Brain pericyte (primary cell): ENCODE data around the gene CHST9.
"Not testable (repeated sequence)": the region's sequence is repeated elsewhere in the genome, so short reads cannot be mapped to it uniquely, and the experiment has no call there.

Source experiments
- DNase-seq: peaks from one replicate; pipeline ENCODE4 v3.0.0-alpha.2; 2012; ENCODE audit warnings: low read depth, low spot score

Gene CHST9

GRCh38 chr18:27007880-27008279, 177.2 kb downstream of the CHST9 start:
- DNase-seq = no peak

GRCh38 chr18:27005589-27005988, 179.5 kb downstream of the CHST9 start:
- no peak for DNase-seq

- DNase-seq = no peak
Observed at GRCh38 chr18:27004056-27004829, 180.9 kb downstream of the CHST9 start.

- no peak for DNase-seq
Observed at GRCh38 chr18:26999797-27000196, 185.3 kb downstream of the CHST9 start.

- no peak for DNase-seq
Observed at GRCh38 chr18:26993568-26993967, 191.5 kb downstream of the CHST9 start.

GRCh38 chr18:26992926-26993325, 192.2 kb downstream of the CHST9 start:
- no peak for DNase-seq

- no peak for DNase-seq
Observed at GRCh38 chr18:26989842-26990241, 195.3 kb downstream of the CHST9 start.

GRCh38 chr18:26981360-26982082, 203.6 kb downstream of the CHST9 start:
- no peak for DNase-seq

GRCh38 chr18:26978812-26979341, 206.2 kb downstream of the CHST9 start:
- DNase-seq = no peak

- no peak for DNase-seq
Observed at GRCh38 chr18:26977781-26978180, 207.3 kb downstream of the CHST9 start.

GRCh38 chr18:26976206-26976605, 208.9 kb downstream of the CHST9 start:
- DNase-seq = no peak

- DNase-seq = not testable (repeated sequence)
Observed at GRCh38 chr18:26972549-26972948, 212.6 kb downstream of the CHST9 start.

- no peak for DNase-seq
Observed at GRCh38 chr18:26971409-26971808, 213.7 kb downstream of the CHST9 start.

GRCh38 chr18:26970637-26971036, 214.5 kb downstream of the CHST9 start:
- no peak for DNase-seq

GRCh38 chr18:26965206-26965605, 219.9 kb downstream of the CHST9 start:
- no peak for DNase-seq

GRCh38 chr18:26963292-26963691, 221.8 kb downstream of the CHST9 start:
- DNase-seq = no peak

GRCh38 chr18:26961839-26962238, 223.3 kb downstream of the CHST9 start:
- no peak for DNase-seq

GRCh38 chr18:26960911-26961310, 224.2 kb downstream of the CHST9 start:
- no peak for DNase-seq

GRCh38 chr18:26956863-26957262, 228.2 kb downstream of the CHST9 start:
- no peak for DNase-seq

- DNase-seq = no peak
Observed at GRCh38 chr18:26948703-26949102, 236.4 kb downstream of the CHST9 start.

GRCh38 chr18:26943906-26944305, 241.2 kb downstream of the CHST9 start:
- DNase-seq = no peak

GRCh38 chr18:26941584-26941983, 243.5 kb downstream of the CHST9 start:
- no peak for DNase-seq
